ENCODE results near the gene BDH1. TPM values are rescaled to one million over a fixed set of nuclear protein-coding genes. Genes with fewer than 3 reads are reported as not detected.
"Not testable (repeated sequence)": the region's sequence is repeated elsewhere in the genome, so short reads cannot be mapped to it uniquely, and the experiment has no call there.

The BDH1 gene
- total and polyA plus RNA-seq, 2 of the 13 experiments (the other 11 are each of a cell fraction or from before 2014, with no cell fraction given), result 21.2 to 71.9 TPM

DNA sequence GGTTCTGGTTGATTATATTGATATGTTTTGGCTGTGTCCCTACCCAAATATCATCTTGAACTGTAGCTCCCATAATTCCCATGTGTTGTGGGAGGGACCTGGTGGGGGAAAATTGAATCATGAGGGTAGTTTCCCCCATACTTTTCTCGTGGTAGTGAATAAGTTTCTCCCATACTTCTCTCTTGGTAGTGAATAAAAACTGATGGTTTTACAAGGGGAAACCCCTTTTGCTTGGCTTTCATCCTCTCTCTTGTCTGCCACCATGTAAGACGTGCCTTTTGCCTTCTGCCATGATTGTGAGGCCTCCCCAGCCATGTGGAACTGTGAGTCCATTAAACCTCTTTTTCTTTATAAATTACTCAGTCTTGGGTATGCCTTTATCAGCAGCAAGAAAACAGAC lies 13.7 kb upstream of the BDH1 start:
- H3K36me3 ChIP-seq (replicated peaks in 1 of 2; ENCODE audit: control insufficient read depth in 1 of 2, insufficient read depth in 2 of 2, low read length in 2 of 2); CTCF ChIA-PET (ENCODE audit: low intra/inter-chr PET ratio, low total read pairs); H4K20me1 ChIP-seq (ENCODE audit: insufficient read depth, low read length); DNase-seq (ENCODE audit: low spot score); H3K27ac ChIP-seq (ENCODE audit: extremely low read length, insufficient read depth, low read length); intact Hi-C loops (cut with micrococcal nuclease; ENCODE audit: unreplicated experiment); H3K4me2 ChIP-seq (ENCODE audit: low read depth, low read length); FAIRE-seq; H3K27me3 ChIP-seq (ENCODE audit: control insufficient read depth in 1 of 2, insufficient read depth in 2 of 2, low read length in 2 of 2); ATAC-seq; H3K9ac ChIP-seq (ENCODE audit: insufficient read depth, low read depth, low read length); H3K4me3 ChIP-seq (replicated peaks in 1 of 3; ENCODE audit: insufficient read depth in 1 of 3, low read depth in 2 of 3, low read length in 3 of 3); H2AFZ ChIP-seq (ENCODE audit: low read length); in situ Hi-C loops (cut with HindIII; ENCODE audit: extremely low pct_ligation_motif_present, low pct_unique_long_range_greater_than_20kb); BruUV-seq (replicated peaks): not testable (repeated sequence)
- H3K79me2 ChIP-seq (ENCODE audit: insufficient read depth, low read length), result peaks cover 15% of the 10 kb centered on the region
- WGBS (ENCODE audit: low lambda C conversion rate), result 98% methylated on average over 2 of the region's 2 CpGs
- POLR2A ChIA-PET, result interaction anchor here (2.5 kb wide), 1 partner anchor 21 kb away, joined by 9 read pairs; no protein-coding TSS in a partner anchor
- H3K4me1 ChIP-seq (ENCODE audit: insufficient read depth, low read length), result peaks cover 76% of the 10 kb centered on the region
- H3K9me3 ChIP-seq (ENCODE audit: low read length), result peaks cover 31% of the 10 kb centered on the region
- TF ChIP-seq ZNF430 (CRISPR knock-in tag; IDR thresholded peaks at IDR 0.05), result peak; percentile 38; the same call in 1 of the 2 replicates

DNA sequence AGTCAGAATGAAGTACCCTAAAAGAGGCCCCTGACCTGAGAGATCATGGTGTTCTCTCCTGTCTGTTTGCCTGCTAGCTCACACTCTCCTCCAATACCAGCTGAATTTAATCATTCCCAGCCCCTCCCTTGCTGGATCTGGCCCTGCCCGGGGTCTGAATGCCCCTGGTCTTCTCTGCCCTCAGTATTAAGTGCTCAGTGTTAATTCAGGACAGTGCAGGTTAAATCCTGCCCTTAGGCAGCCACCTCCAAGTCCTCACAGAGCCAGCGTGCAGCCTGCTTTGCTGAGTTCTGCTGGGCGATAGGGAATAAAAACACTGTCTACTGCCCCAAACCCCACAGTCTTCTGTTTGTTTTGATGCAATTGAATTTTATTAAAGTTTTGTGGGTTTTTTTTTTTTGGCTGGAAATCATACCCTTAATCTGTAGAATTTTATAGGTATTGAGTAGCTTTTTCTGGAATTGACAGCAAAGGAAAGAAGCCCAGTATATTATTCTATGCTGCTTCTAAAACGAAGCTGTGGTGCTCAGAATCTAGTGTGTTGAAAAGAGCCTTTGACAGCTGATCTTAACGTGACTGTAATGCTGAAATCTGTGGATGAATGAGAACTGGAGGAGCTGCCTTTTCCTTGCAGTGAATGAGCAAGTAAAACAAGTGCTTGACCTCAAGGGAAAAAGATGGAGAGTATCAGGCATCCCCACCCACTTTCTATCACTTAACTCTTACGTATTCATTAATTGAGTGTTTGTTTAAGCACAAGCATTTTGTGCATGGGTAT lies 12.3 kb upstream of the BDH1 start:
- ChIA-PET POLR2A (interaction anchor here (2.5 kb wide), 1 partner anchor 23 kb away, joined by 9 read pairs; no protein-coding TSS in a partner anchor), CTCF (ENCODE audit: low intra/inter-chr PET ratio, low total read pairs) (no interaction called here)
- Histone ChIP-seq H3K27me3 (ENCODE audit: control insufficient read depth in 1 of 2, insufficient read depth in 2 of 2, low read length in 2 of 2) (no peaks in the 10 kb centered on the region), H3K79me2 (ENCODE audit: insufficient read depth, low read length) (peaks cover 15% of the 10 kb centered on the region), H4K20me1 (ENCODE audit: insufficient read depth, low read length) (no peaks in the 10 kb centered on the region), H2AFZ (ENCODE audit: low read length) (no peak overlapping the region), H3K27ac (ENCODE audit: extremely low read length, insufficient read depth, low read length) (no peak overlapping the region), H3K4me2 (ENCODE audit: low read depth, low read length) (0 out of 2 replicates have a peak overlapping the region, but pooled peaks have one; percentile 11), H3K9ac (ENCODE audit: insufficient read depth, low read depth, low read length) (no peak overlapping the region), H3K36me3 (replicated peaks in 1 of 2; ENCODE audit: control insufficient read depth in 1 of 2, insufficient read depth in 2 of 2, low read length in 2 of 2) (no peaks in the 10 kb centered on the region), H3K4me3 (replicated peaks in 1 of 3; ENCODE audit: insufficient read depth in 1 of 3, low read depth in 2 of 3, low read length in 3 of 3) (no peak overlapping the region), H3K9me3 (ENCODE audit: low read length) (peaks cover 42% of the 10 kb centered on the region), H3K4me1 (ENCODE audit: insufficient read depth, low read length) (peaks cover 65% of the 10 kb centered on the region)
- no peak for FAIRE-seq
- no TSS peak for BruUV-seq (replicated peaks)
- ATAC-seq, result no peak; the same call in 2 of the 3 replicates
- intact Hi-C loops (cut with micrococcal nuclease; ENCODE audit: unreplicated experiment) (no loop called here), in situ Hi-C loops (cut with HindIII; ENCODE audit: extremely low pct_ligation_motif_present, low pct_unique_long_range_greater_than_20kb) (no loop called here)
- no peak for DNase-seq (ENCODE audit: low spot score)
- 76% methylated on average over 6 of the region's 6 CpGs for WGBS (ENCODE audit: low lambda C conversion rate)
- TF ChIP-seq HIVEP1 (CRISPR knock-in tag; IDR thresholded peaks at IDR 0.05) (no peak), BRD4 (CRISPR knock-in tag; IDR thresholded peaks at IDR 0.05) (no peak), CC2D1A (CRISPR knock-in tag; IDR thresholded peaks at IDR 0.05) (no peak), TEAD2 (CRISPR knock-in tag; IDR thresholded peaks at IDR 0.05) (no peak), ETV5 (CRISPR knock-in tag; IDR thresholded peaks at IDR 0.05; ENCODE audit: borderline replicate concordance) (no peak), ZIK1 (CRISPR knock-in tag; IDR thresholded peaks at IDR 0.05; ENCODE audit: borderline replicate concordance, low read depth) (no peak), ZNF274 (CRISPR knock-in tag; IDR thresholded peaks at IDR 0.05) (no peak), SAFB2 (CRISPR knock-in tag; IDR thresholded peaks at IDR 0.05; ENCODE audit: borderline replicate concordance, low read depth) (no peak), EHMT2 (IDR thresholded peaks at IDR 0.05; ENCODE audit: borderline replicate concordance, low read depth, low read length) (no peak), ZNF335 (CRISPR knock-in tag; IDR thresholded peaks at IDR 0.05) (no peak), ZFP36L2 (CRISPR knock-in tag; IDR thresholded peaks at IDR 0.05) (no peak), ZEB1 (IDR thresholded peaks at IDR 0.05; ENCODE audit: insufficient replicate concordance, low read depth) (no peak), ZNF547 (CRISPR knock-in tag; IDR thresholded peaks at IDR 0.05) (no peak)
- TF ChIP-seq, protein P1, sequence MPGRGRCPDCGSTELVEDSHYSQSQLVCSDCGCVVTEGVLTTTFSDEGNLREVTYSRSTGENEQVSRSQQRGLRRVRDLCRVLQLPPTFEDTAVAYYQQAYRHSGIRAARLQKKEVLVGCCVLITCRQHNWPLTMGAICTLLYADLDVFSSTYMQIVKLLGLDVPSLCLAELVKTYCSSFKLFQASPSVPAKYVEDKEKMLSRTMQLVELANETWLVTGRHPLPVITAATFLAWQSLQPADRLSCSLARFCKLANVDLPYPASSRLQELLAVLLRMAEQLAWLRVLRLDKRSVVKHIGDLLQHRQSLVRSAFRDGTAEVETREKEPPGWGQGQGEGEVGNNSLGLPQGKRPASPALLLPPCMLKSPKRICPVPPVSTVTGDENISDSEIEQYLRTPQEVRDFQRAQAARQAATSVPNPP (CRISPR knock-in tag; IDR thresholded peaks at IDR 0.05), result no peak
